Peyer's patch (tissue), 4 donors: ENCODE measurements around the gene USP47. TPM values are rescaled to one million over a fixed set of nuclear protein-coding genes. Genes with fewer than 3 reads are reported as not detected.
A peak's percentile ranks its signal among the peaks of the same experiment; 100 is the strongest.

Experiments
- DNase-seq, 3 donors: peaks; one replicate each; pipeline ENCODE4 v3.0.0-alpha.2; 2017 to 2019
- H3K27ac ChIP-seq, 4 donors: fragments of 200-600 bp; sonication (generic); one replicate each; pipeline ENCODE4 v1.5.1; 2016 to 2019
- H3K27me3 ChIP-seq, 2 donors: fragments of 200-600 bp; sonication (generic); one replicate each; pipeline ENCODE4 v1.5.1; 2019
- H3K36me3 ChIP-seq, 3 donors: fragments of 200-600 bp; sonication (generic); one replicate each; pipeline ENCODE4 v1.5.1; 2016 to 2019
- H3K4me1 ChIP-seq, 4 donors: fragments of 200-600 bp; sonication (generic); one replicate each; pipeline ENCODE4 v1.5.1; 2016 to 2019
- H3K4me3 ChIP-seq, 4 donors: fragments of 200-600 bp; sonication (generic); 1 replicate in 3 of 4; 2 replicates in 1 of 4; pipeline ENCODE4 v1.5.1; 2016 to 2019; ENCODE audit warnings: mild to moderate bottlenecking in 1 of 4
- H3K9me3 ChIP-seq, 4 donors: fragments of 200-600 bp; sonication (generic); one replicate each; pipeline ENCODE4 v1.5.1; 2016 to 2019; ENCODE audit warnings: mild to moderate bottlenecking in 1 of 4
- CTCF ChIP-seq, 6 experiments: fragments of 450-650 bp in 4 of 6; fragments of 200-600 bp in 2 of 6; sonication (generic) in 1 of 6; IDR thresholded peaks; one replicate each; pipeline ENCODE4 v1.5.1; 2017 to 2019; ENCODE audit warnings: antibody characterized with exemption in 6 of 6, mild to moderate bottlenecking in 3 of 6, moderate library complexity in 1 of 6
- POLR2A ChIP-seq, 2 donors: fragments of 450-650 bp; IDR thresholded peaks; one replicate each; pipeline ENCODE4 v1.5.1; 2017; ENCODE audit warnings: antibody characterized with exemption in 2 of 2, mild to moderate bottlenecking in 2 of 2, moderate library complexity in 2 of 2
- total RNA-seq, 4 donors: library from RNA; depleted of rRNA; stranded (reverse); fragments of >200 nt; gene quantifications; one replicate each; pipeline ENCODE4 v1.1.0, GENCODE V29; 2016

USP47 gene
- total RNA-seq, 4 donors from 2014 or later: 62.5 to 170 (median 66.4) TPM

- no peaks in the 10 kb centered on the region for H3K36me3 ChIP-seq
- H3K27me3 ChIP-seq: no peaks in the 10 kb centered on the region
- no peaks in the 10 kb centered on the region for H3K4me1 ChIP-seq
- no peaks in the 10 kb centered on the region for H3K9me3 ChIP-seq
- no peak overlapping the region for H3K4me3 ChIP-seq
- TF ChIP-seq CTCF (IDR thresholded peaks at IDR 0.05) (no peak), POLR2A (IDR thresholded peaks at IDR 0.05) (no peak)
- H3K27ac ChIP-seq: peak overlapping the region in 2 of 4 donors; percentile 23 to 47
- no peak for DNase-seq
These were observed 147.0 kb downstream of the USP47 start for GRCh38 chr11:11988681-11989261.

GRCh38 chr11:11989774-11990744 lies 148.3 kb downstream of the USP47 start:
- no peak for DNase-seq
- H3K4me1 ChIP-seq: no peaks in the 10 kb centered on the region
- TF ChIP-seq POLR2A (IDR thresholded peaks at IDR 0.05) (no peak), CTCF (IDR thresholded peaks at IDR 0.05) (no peak)
- no peaks in the 10 kb centered on the region for H3K27me3 ChIP-seq
- H3K27ac ChIP-seq: no peak overlapping the region
- H3K9me3 ChIP-seq: no peaks in the 10 kb centered on the region
- H3K4me3 ChIP-seq: no peak overlapping the region
- H3K36me3 ChIP-seq: no peaks in the 10 kb centered on the region

- H3K36me3 ChIP-seq: no peaks in the 10 kb centered on the region
- no peaks in the 10 kb centered on the region for H3K4me1 ChIP-seq
- DNase-seq: no peak
- H3K27ac ChIP-seq: no peak overlapping the region
- TF ChIP-seq CTCF (IDR thresholded peaks at IDR 0.05) (no peak), POLR2A (IDR thresholded peaks at IDR 0.05) (no peak)
- H3K27me3 ChIP-seq: no peaks in the 10 kb centered on the region
- no peak overlapping the region for H3K4me3 ChIP-seq
- no peaks in the 10 kb centered on the region for H3K9me3 ChIP-seq
These were observed 150.8 kb downstream of the USP47 start for GRCh38 chr11:11992257-11993212.

GRCh38 chr11:11993839-11994238 lies 152.1 kb downstream of the USP47 start:
- H3K4me1 ChIP-seq: no peaks in the 10 kb centered on the region
- H3K27ac ChIP-seq: no peak overlapping the region
- H3K9me3 ChIP-seq: no peaks in the 10 kb centered on the region
- H3K4me3 ChIP-seq: no peak overlapping the region
- TF ChIP-seq POLR2A (IDR thresholded peaks at IDR 0.05) (no peak), CTCF (IDR thresholded peaks at IDR 0.05) (no peak)
- no peak for DNase-seq
- no peaks in the 10 kb centered on the region for H3K27me3 ChIP-seq
- no peaks in the 10 kb centered on the region for H3K36me3 ChIP-seq

GRCh38 chr11:11995601-11996000 lies 153.8 kb downstream of the USP47 start:
- Histone ChIP-seq H3K36me3 (no peaks in the 10 kb centered on the region), H3K4me3 (no peak overlapping the region), H3K4me1 (no peaks in the 10 kb centered on the region), H3K27me3 (no peaks in the 10 kb centered on the region), H3K27ac (no peak overlapping the region), H3K9me3 (no peaks in the 10 kb centered on the region)
- DNase-seq: no peak
- no peak for TF ChIP-seq CTCF (IDR thresholded peaks at IDR 0.05)
- no peak for TF ChIP-seq POLR2A (IDR thresholded peaks at IDR 0.05)
